NCI-H748 (cell line): ENCODE data around the gene CCDC92B.
"Not testable (repeated sequence)": the region's sequence is repeated elsewhere in the genome, so short reads cannot be mapped to it uniquely, and the experiment has no call there.

Experiments
- DNase-seq: peaks from one replicate; lab custom pipeline; 2025; ENCODE audit not compliant: unreplicated experiment; lab: John Stamatoyannopoulos, UW

The CCDC92B gene

GRCh38 chr17:2704890-2705248 is 44.6 kb downstream of the CCDC92B start:
- DNase-seq: no peak

- DNase-seq: no peak
Measured at GRCh38 chr17:2704031-2704889, 45.2 kb downstream of the CCDC92B start.

DNA sequence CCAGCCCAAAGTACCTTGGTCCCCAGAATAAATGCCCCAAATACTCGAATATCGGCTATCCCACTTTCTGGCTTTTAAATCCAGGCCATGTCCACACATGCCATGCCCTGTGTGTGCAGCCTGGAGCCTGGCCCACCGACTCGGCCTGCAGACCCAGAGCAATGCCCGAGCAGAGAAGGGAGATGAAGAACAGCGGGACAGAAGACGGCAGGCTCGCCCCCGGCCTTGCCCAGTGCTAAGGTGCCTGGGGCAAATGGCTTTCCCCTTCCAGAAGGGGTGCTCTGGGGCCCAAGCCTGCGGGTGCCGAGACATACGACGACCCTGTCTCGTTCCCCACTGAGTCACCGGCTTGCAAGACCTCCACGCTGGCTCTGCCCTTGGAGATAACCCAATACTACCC is 45.8 kb downstream of the CCDC92B start:
- no peak for DNase-seq

- DNase-seq: no peak
Measured at GRCh38 chr17:2703181-2703580, 46.3 kb downstream of the CCDC92B start.

DNA sequence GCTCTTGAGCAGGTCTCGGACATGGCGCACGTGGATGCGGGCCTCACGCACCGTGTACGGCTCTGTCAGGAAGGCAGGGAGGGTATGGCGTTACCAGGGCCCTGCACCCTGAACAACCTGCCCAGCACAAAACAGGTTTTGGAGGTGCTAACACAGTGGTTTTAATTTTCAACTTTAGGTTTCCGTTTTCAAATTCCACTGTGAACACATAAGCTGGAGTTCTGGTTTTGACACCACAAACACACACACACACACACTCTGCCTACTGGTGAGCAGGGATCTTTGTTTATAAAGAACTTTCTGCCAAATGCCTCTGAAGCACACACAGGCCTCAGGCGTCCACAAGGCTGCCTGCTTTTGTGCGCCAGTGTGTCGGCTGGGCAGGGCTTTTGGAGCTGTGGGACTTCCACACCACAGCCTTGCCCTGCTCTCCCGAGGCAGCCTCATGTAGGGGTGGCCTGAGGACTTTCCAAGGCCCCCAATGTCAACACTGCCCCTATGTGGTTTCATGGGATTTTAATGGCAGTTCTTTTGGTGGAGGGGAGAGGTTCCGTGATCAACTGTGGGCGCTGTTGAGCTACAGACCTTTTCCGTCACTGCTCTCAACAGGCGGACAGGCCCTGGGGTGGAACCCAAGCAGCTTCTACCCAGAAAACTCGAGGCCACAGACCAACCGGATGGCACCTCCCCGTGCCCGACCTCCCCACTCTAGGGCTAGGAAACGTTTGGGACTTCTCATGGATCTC is 47.3 kb downstream of the CCDC92B start:
- DNase-seq: no peak

DNA sequence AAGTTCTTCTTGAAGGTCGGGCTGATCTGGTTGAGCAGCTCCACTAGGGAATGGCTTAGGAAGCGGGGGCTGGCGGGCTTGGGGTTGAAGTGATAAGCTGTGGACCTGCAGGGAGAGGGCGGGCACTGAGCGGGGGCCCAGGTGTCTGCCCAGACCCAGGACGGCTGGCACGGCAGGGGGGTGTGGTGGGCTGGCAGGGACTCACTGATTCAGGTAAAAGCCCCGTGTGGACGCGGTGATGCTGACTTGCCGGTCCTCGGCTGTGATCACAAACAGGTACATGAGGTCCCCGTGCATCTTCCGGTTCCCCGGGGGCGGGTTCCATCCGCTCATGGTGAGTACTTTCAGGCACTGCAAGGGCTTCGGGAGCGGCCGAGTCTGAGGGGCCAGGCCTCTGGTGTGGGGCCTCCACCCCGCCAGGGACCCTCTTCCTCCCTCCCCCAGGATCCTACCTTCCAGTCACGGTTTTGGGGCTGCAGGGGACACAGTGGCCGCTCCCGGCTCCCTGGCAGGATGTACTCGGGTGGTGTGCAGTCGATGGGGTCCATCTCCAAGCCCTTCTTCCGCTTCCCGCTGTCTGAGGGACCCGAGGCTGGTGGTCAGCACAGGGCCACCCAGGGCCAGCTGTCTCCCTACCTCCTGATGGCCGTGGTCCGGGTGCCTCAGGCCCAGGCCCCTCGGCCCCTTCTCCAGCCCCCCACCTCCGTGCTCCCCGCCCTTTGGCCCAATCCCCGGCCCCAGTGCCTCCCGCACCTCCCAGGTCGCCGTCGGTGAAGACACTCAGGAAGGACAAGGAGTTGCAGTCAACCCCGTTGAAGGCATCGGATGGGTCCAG is 48.1 kb downstream of the CCDC92B start:
- no peak for DNase-seq

DNA sequence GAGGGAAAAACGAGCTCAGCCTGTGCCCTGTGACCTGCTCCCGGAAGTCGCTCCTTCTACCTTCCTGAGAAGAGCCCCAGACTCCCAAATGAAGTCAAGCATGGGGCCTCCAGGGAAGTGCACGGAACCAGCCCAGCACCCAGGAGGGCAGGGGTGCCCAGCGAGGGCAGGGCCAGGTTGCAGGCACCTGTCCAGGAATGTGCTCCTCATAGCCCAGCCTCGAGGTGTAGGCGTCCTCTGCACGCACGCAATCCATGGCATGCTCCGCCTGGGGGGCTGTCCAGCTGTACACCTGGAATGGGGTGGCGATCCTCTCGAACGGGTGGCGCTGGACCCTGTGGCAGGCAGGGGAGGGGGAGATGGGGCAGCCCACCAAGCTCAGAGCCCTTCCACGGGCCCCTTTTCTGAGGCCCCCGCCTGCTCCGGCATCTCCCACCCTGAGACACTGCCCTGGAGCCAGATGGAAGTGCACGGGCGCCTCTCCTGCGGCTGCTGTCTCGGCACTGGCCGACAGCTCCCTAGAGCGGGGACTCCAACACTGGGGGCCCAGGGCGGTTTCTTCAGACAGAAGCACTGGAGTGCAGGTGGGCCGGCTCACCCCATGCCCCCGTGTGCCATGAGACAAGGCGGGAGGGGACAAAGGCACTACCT is 48.8 kb downstream of the CCDC92B start:
- DNase-seq: no peak

DNA sequence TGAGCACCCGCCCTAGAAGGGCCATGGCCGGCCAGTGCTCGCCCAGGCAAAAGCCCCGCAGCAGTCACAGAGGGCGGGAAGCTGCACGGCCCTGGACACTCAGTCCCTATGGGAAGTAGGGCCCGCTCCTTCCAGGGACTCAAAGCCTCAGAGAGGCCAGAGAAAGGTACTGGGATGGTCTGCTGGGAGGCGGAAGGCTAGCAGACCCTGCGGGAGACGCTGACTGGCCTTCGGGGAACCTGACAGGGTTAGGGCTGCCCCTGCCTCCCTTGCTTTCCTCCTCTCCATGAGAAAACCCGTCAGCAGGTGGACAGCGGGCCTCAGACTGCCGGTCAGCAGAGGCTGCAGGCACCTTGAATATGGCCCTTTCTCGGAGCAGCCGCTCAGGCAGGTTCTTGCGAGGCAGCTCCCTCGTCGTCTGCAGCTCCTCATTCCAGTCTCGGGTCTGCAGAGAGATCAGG is 49.4 kb downstream of the CCDC92B start:
- no peak for DNase-seq

GRCh38 chr17:2699216-2699805 is 50.1 kb downstream of the CCDC92B start:
- not testable (repeated sequence) for DNase-seq

DNA sequence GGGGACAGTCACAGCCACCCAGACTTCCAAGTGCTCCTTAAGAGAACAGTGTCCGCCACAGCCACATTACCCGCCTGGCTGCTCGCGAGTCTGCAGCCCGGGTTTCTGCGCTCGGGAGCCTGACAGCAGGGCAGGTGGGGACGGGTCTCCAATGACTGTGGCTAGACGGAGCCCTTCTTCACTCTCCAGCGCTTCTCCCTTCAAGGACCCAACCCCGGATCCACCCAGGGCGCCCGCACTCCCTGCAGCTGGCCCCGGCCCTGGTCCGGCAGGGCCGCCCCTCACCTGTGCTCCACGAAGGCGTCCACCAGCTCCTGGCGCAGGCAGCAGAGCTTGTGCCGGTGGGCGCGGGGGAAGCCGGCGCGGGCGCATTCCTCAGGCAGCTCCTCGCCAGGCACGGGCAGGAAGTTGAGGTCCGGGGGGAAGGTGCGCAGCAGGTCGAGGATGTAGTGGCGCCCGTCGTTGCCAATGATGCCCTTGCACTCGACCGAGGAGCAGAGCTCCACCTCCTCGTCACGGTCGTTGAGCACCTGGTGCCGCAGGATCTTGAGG is 51.8 kb downstream of the CCDC92B start:
- DNase-seq: no peak

DNA sequence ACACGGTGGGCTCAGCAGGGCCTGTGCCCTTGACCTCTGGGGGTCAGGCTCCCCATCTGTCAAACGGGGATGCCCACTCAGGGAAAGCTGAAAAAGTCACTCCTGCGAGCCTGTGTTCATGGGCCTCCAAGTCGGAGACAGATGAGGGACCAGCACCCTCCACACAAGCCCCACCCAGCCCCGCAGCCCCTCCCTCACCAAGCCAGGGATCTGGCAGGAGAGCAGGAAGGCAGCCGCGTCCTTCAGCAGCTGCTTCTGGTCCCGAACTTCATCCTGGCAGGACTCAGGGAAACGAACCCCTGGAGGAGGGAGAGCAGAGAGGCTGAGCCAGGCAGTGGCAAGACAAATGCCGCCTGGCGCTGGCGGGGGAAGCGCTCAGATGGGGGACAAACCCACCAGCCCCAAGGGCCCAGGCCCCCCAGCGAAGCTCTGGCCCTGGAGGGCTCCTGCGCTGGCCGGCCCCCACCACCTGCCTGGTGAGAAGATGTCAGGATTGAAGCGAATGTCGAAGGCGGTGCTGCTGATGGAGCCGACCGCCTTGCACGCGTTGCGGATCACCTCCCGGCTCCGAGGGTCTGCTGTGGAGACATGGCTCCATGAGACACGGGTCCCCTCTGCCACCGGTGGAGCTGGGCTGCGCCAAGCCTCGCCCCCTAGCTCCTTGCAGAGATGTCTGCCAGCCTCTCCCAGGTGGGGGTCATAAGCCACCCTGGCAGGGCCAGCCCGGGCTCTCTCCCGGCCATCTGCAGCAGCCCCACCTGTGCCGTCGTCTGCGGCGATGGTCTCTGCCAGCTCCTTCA is 53.3 kb downstream of the CCDC92B start:
- no peak for DNase-seq

DNA sequence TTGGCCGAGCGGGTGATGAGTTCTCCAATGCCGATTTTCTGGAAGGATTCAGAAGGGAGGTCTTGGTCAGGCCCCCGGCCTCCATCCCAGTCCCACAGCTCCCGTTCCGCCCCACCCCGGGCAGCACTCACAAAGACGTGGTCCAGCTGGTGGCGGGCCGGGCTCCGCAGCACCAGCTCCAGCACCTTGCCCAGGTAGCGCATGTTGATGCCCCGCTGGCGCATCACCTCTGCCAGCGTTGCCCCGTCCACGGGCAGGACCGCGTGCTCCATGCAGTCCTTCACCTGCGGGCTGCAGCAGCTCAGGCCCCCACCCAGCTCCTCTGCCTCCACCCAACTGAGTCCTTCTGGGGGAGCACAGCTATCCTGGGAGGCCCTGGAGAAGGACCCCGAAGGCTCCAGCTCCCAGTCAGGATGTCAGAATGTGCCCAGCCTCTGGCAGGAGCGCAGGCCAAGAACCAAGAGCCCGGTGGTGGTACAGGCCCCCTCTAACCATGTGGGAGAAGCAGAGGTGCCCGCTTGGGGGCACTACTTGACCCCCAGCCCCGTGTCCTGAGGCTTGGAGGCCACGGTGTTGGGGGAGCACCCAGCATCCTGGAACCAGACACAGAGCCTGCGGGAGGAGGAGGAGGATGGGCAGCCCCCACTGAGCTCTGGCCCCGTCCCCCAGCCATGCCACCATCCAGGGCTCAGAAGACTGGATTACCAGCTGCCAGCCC is 54.0 kb downstream of the CCDC92B start:
- no peak for DNase-seq

DNA sequence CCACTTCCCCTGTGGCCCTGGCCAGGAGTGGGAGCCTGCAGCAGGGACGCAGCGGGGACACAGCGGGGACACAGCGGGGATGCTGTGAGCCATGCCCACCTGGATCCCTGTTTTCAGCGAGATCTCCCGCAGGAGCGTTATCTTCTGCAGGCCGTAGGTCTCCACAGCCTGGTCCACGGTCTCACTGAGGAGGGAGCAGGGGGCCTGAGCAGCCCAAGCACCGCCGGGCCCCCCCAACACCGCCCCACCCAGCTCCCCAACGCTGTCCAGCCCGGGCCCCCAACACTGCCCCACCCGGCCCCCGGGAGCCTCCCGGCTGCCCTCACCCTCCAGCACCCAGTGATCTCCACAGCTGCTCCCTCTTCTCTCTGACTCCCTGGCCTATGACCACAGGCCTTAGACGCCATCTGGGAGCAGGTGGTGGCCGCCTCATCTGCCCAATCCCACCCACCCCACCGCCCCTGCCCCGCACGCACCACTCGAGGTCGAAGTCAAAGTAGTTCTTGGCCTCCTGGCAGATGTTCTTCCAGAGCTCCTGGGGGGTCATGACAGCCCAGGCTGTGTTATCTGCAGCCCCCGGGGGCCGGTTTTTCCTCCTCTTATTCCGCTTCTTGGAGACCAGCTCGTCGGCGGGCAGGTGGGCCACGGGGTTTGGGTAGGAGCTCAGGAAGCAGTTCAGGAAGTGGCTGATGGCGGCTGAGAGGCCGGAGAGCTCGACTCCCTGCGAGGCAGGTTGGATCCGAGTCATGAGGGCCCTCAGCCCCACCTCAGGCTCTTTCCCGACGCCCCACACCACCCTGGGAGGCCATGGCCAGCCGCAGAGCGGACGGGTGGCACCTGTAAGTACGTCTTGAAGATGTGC is 54.8 kb downstream of the CCDC92B start:
- DNase-seq: no peak

- no peak for DNase-seq
Measured at GRCh38 chr17:2693561-2694380, 55.7 kb downstream of the CCDC92B start.

- no peak for DNase-seq
Measured at GRCh38 chr17:2692781-2693135, 56.7 kb downstream of the CCDC92B start.

GRCh38 chr17:2691965-2692780 is 57.3 kb downstream of the CCDC92B start:
- DNase-seq: no peak
